Naive B cell (primary cell): ENCODE data around the gene SYTL1. TPM values are rescaled to one million over a fixed set of nuclear protein-coding genes. Genes with fewer than 3 reads are reported as not detected.

Experiments
- ATAC-seq, 2 donors: fragments of 150-1000 bp; cut with Tn5 transposase; 2 replicates each; pipeline ENCODE4 v1.10.0; 2021; ENCODE audit warnings: low read depth in 2 of 2, mild to moderate bottlenecking in 2 of 2, moderate library complexity in 2 of 2
- DNase-seq: peaks from one replicate; pipeline ENCODE4 v3.0.0; 2022
- H3K27ac Mint-ChIP-seq, 6 donors: one replicate each; pipeline ENCODE4 v1.8.0; 2020 to 2022; ENCODE audit warnings: mild to moderate bottlenecking in 6 of 6, mixed read lengths in 6 of 6, moderate library complexity in 5 of 6, inconsistent platforms in 2 of 6
- H3K27me3 Mint-ChIP-seq, 3 donors: one replicate each; pipeline ENCODE4 v1.8.0; 2021 to 2022; ENCODE audit warnings: mixed read lengths in 3 of 3, mild to moderate bottlenecking in 1 of 3
- H3K36me3 Mint-ChIP-seq, 2 donors: one replicate each; pipeline ENCODE4 v1.8.0; 2020 to 2022; ENCODE audit warnings: mixed read lengths in 2 of 2, inconsistent platforms in 1 of 2, mild to moderate bottlenecking in 1 of 2
- H3K4me1 Mint-ChIP-seq, 3 donors: one replicate each; pipeline ENCODE4 v1.8.0; 2020 to 2022; ENCODE audit warnings: mixed read lengths in 3 of 3, inconsistent platforms in 1 of 3, mild to moderate bottlenecking in 1 of 3, moderate library complexity in 1 of 3
- H3K4me3 Mint-ChIP-seq, 8 donors: one replicate each; pipeline ENCODE4 v1.8.0; 2020 to 2022; ENCODE audit warnings: mild to moderate bottlenecking in 8 of 8, mixed read lengths in 8 of 8, moderate library complexity in 8 of 8, inconsistent platforms in 2 of 8
- H3K9me3 Mint-ChIP-seq, 7 donors: one replicate each; pipeline ENCODE4 v1.8.0; 2020 to 2022; ENCODE audit warnings: mixed read lengths in 7 of 7, mild to moderate bottlenecking in 5 of 7, inconsistent platforms in 2 of 7, moderate library complexity in 1 of 7
- polyA plus RNA-seq, 6 donors: library from polyadenylated mRNA; unstranded; fragments of 300-500 nt; fragmentation: Illumina TruSeq; gene quantifications; one replicate each; pipeline ENCODE4 v1.2.3, GENCODE V29; 2021; ENCODE audit warnings: low read depth in 6 of 6

Gene SYTL1
- polyA plus RNA-seq, 6 donors from 2014 or later = 63.3 to 110 (median 79.9) TPM

- H3K27me3 Mint-ChIP-seq = no peaks in the 10 kb centered on the region
- H3K27ac Mint-ChIP-seq = peak overlapping the region in 2 of 6 donors; percentile 16 to 64
- ATAC-seq (peak; percentile 53 to 55), DNase-seq (peak; percentile 61)
- H3K4me3 Mint-ChIP-seq = peak overlapping the region; percentile 88 to 97 (median 92)
- H3K9me3 Mint-ChIP-seq = no peaks in the 10 kb centered on the region
- H3K36me3 Mint-ChIP-seq = no peaks in the 10 kb centered on the region
- peaks cover 49 to 66% (median 65%) of the 10 kb centered on the region in 3 donors for H3K4me1 Mint-ChIP-seq
Observed at GRCh38 chr1:27365372-27366112, 23.7 kb downstream of the SYTL1 start.

- no peaks in the 10 kb centered on the region for H3K9me3 Mint-ChIP-seq
- no peaks in the 10 kb centered on the region for H3K36me3 Mint-ChIP-seq
- no peaks in the 10 kb centered on the region for H3K27me3 Mint-ChIP-seq
- DNase-seq (peak; percentile 46), ATAC-seq (peak; percentile 35 to 36)
- H3K27ac Mint-ChIP-seq = peak overlapping the region in 1 of 6 donors; percentile 16
- peaks cover 44 to 66% (median 66%) of the 10 kb centered on the region in 3 donors for H3K4me1 Mint-ChIP-seq
- H3K4me3 Mint-ChIP-seq = peak overlapping the region; percentile 88 to 97 (median 92)
Observed at GRCh38 chr1:27366113-27366410, 24.2 kb downstream of the SYTL1 start.

DNA sequence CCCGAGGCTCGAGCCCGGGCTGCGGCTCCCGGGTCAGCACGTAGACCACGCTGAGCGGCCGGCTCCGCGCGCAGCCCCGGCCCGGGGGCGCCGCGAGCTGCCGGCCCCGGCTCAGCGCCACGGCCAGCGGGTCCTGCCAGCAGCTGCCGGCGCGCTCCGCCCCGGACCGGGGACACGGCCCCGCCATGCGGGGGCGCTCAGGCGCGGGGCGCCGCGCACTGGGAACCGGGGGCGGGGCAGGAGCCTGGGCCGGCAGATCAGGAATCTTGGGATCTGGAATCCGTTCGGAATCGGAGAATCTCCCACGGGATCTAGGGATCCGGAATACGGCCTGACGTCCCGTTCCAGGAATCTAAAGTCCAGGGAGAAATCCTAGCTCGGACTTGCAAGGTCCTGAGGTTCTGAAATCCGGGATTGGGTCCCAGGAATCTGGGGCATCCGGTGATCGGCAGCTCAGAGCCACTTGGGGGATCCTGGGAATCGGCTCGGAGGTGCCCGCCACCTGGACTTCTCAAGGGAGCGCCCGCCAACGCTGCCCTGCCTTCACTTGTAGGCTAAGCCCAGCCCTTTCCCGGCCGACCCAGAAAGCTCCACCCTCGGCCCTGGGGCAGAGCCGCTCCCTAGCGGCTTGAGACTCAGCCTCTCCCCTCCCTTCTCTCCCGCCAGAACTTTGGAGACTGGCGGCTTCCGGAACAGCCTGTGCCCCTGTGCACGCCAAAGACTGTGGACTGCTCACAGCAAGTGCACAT lies 24.8 kb downstream of the SYTL1 start, which contains the start of gene MAP3K6:
Gene MAP3K6 (minus strand): TSS at position 551 of the 749 bp plus-strand sequence. CDS start 364 bp downstream, at position 187.
- Mint-ChIP-seq H3K27ac (peak within 1 kb of the TSS in 2 of 6 donors; percentile 75 to 89), H3K4me1 (peaks cover 41 to 67% (median 62%) of the 10 kb centered on the region in 3 donors), H3K27me3 (no peaks in the 10 kb centered on the region), H3K9me3 (no peaks in the 10 kb centered on the region), H3K4me3 (peak within 1 kb of the TSS; percentile 88 to 97 (median 92)), H3K36me3 (no peaks in the 10 kb centered on the region)
- DNase-seq (no peak), ATAC-seq (peak; percentile 15 to 19)

DNA sequence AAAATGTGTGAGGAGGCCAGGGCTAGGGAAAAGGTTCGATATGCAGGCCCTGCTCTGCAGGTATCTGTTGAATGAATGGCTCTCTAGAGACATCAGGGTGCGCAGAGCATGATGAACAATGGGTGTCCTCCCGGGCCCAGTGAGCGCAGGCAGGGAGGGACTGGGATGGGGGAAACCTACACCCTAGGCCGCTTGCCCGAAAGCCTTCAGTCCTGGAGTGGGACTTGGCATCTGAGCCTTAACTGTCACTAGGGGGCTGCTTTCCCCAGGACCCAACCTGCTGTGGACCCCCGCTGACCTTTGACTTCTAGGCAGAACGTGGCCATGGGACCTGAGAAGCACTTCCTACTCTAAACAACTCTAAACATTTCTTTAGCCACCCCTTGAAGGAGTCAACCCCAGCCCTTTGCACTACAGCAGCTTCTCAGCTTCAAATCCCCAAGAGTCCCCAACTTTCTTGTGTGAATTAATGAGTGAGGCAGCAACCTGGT lies 25.4 kb downstream of the SYTL1 start:
- peak overlapping the region in 2 of 6 donors; percentile 75 to 89 for H3K27ac Mint-ChIP-seq
- no peak for DNase-seq
- H3K4me1 Mint-ChIP-seq = peaks cover 46 to 74% (median 68%) of the 10 kb centered on the region in 3 donors
- no peaks in the 10 kb centered on the region for H3K9me3 Mint-ChIP-seq
- no peaks in the 10 kb centered on the region for H3K36me3 Mint-ChIP-seq
- ATAC-seq = no peak
- peak overlapping the region; percentile 75 to 88 (median 83) for H3K4me3 Mint-ChIP-seq
- H3K27me3 Mint-ChIP-seq = no peaks in the 10 kb centered on the region

- Mint-ChIP-seq H3K4me1 (peaks cover 42 to 71% (median 60%) of the 10 kb centered on the region in 3 donors), H3K9me3 (no peaks in the 10 kb centered on the region), H3K36me3 (no peaks in the 10 kb centered on the region), H3K4me3 (peak overlapping the region; percentile 32 to 90 (median 78)), H3K27ac (peak overlapping the region in 5 of 6 donors; percentile 7 to 91 (median 46)), H3K27me3 (no peaks in the 10 kb centered on the region)
- no peak for DNase-seq
- ATAC-seq = peak; percentile 6 to 12
Observed at GRCh38 chr1:27368869-27369582, 27.2 kb downstream of the SYTL1 start.

DNA sequence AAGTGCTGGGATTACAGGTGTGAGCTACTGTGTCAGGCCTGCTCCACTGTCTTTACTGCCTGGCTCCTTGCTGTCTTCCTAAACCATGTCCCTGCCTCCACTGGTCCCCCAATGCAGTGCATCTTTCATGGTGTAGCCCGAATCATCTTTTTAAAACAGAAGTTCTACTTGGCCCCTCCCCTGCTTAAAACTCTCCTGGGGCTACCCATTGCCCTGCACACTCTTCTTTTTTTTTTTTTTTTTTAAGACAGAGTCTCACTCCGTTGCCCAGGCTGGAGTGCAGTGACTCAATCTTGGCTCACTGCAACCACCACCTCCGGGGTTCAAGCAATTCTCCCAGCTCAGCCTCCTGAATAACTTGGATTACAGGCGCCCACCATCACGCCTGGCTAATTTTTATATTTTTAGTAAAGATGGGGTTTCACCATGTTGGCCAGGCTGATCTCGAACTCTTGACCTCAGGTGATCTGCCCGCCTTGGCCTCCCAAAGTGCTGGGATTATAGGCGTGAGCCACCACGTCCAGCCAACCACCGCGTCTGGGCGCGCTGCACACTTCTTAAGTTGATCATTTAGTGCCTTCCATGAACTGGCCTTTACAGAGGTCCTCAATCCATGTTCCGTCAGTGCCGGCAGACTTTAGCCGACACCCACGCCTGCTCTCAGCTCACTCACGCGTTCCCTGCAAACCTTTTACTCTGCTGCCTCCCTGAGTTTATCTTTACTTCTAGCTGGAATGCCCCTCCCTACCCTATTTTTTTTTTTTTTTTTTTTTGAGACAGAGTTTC lies 30.4 kb downstream of the SYTL1 start:
- no peak for DNase-seq
- Mint-ChIP-seq H3K9me3 (no peaks in the 10 kb centered on the region), H3K4me3 (peak overlapping the region in 5 of 8 donors; percentile 16 to 79 (median 50)), H3K36me3 (no peaks in the 10 kb centered on the region), H3K27me3 (no peaks in the 10 kb centered on the region), H3K4me1 (peaks cover 31 to 48% (median 39%) of the 10 kb centered on the region in 3 donors), H3K27ac (peak overlapping the region in 4 of 6 donors; percentile 46 to 92 (median 62))
- ATAC-seq = peak; percentile 28 to 30

DNA sequence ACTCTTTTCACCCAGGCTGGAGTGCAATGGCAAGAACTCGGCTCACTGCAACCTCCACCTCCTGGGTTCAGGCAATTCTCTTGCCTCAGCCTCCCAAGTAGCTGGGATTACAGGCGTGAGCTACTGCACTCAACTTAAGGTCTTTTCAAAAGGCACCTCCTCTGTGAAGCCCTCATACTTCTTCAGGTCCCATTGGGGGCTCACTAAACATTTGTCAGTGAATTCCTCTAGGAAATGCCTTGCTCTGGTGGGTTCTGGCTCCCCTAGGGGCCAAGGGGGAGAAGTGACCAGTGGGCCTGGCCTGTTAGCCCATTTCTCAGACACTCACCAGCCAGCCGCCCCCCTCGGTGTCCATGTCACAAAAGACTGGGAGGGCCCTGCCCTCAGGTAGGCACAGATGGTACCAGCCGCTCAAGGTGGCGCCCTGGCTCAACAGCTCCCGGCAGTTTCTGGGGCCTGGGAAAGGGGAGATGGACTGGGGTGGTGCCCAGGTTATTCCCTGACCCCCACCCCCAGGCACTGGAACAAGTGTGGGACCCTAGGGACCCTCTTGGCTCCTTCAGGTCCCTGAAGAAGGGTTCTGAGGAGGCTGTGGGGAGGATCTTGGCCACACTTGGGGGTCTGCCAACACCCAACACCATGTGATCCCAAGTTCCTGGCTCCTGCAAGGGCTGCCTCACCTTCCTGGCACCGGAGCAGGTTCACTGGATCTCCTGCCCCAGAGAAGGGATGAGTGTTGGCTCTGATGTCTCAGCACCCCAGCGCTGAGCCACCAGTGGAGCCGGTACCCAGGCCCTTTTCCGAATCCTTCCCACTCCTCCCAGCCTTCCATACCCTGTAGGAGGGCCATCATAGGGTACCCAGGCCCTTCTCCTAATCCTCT lies 31.2 kb downstream of the SYTL1 start:
- Mint-ChIP-seq H3K9me3 (no peaks in the 10 kb centered on the region), H3K4me3 (peak overlapping the region in 1 of 8 donors; percentile 63), H3K27ac (peak overlapping the region in 1 of 6 donors; percentile 74), H3K4me1 (peaks cover 26 to 42% (median 39%) of the 10 kb centered on the region in 3 donors), H3K27me3 (no peaks in the 10 kb centered on the region), H3K36me3 (no peaks in the 10 kb centered on the region)
- ATAC-seq (no peak), DNase-seq (no peak)

DNA sequence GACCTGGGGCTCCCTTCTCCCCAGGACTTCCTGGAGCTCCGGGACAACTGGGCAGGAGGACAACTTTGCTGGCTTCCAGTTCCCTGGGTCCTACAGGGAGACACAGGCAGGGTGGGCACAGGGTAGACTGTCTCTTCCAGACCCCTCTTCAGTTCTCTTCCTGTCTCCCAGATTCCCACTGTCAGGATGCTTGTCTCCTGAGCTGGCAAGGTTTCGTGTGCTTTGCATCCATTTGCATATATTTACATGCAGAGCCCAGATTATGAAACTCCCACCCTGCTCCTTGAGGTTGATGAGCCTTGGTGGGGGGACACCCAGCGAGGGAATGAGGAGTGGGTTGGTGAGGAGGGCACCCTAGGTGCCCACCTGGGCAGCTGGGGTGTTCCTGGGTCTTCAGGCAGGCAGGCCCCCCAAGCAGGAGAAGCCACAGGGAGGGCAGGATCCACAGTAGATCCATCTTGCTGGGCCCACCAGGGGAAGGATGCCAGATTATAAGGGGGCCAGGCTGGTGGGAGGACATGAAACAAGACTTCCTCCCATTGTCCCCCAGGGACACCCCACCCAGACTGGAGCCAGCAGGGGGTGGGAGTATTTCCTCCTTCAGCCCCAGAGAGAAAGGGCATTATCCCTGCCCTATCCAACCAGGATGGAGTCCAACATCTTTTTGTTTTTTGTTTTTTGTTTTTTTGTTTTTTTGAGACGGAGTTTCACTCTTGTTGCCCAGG lies 32.7 kb downstream of the SYTL1 start, which contains the start of gene FCN3:
Gene FCN3 (minus strand): TSS at position 463 of the 725 bp plus-strand sequence. CDS start 6 bp downstream, at position 457.
- Mint-ChIP-seq H3K4me1 (peaks cover 16 to 30% (median 29%) of the 10 kb centered on the region in 3 donors), H3K9me3 (no peaks in the 10 kb centered on the region), H3K4me3 (no peak within 1 kb of the TSS), H3K36me3 (no peaks in the 10 kb centered on the region), H3K27ac (peak within 1 kb of the TSS in 1 of 6 donors; percentile 74), H3K27me3 (no peaks in the 10 kb centered on the region)
- ATAC-seq (no peak), DNase-seq (no peak)

DNA sequence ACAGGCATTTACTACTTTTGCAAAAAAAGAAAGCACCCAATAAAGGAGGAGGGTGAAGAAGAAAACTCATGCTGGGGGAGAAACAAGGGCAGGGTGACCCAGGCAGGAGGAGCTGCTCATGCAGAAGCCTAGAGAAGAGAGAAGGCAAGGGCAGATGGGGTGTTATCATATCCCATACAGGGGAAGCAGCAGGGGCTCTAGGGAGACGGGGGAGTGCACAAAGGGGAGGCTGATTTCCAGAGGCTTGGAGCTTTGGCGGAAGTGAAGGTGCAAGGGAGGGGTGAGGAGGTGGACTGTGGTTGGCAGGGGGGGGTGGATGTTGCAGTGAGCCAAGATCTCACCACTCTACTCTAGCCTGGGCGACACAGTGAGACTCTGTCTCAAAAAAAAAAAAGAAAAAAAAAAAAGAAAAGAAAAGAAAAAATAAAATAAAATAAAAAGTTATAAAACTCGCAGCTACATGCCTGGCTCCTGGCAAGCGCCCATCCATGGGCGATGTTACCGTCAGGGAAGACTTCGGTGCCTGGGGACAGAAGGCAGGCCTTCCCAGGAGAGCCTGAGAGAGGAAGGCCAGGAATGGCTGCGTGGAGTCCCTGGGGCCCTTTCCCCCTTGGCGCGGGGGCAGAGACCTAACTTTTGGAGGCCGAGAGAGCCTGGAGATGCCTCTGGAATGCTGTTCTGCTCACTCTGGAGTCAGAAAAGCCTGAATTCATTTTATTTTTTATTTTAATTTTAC lies 36.1 kb downstream of the SYTL1 start:
- Mint-ChIP-seq H3K27me3 (no peaks in the 10 kb centered on the region), H3K27ac (peak overlapping the region in 2 of 6 donors; percentile 74 to 80), H3K4me1 (peaks cover 14 to 17% (median 14%) of the 10 kb centered on the region in 3 donors), H3K9me3 (no peaks in the 10 kb centered on the region), H3K4me3 (no peak overlapping the region), H3K36me3 (no peaks in the 10 kb centered on the region)
- ATAC-seq (no peak), DNase-seq (no peak)

DNA sequence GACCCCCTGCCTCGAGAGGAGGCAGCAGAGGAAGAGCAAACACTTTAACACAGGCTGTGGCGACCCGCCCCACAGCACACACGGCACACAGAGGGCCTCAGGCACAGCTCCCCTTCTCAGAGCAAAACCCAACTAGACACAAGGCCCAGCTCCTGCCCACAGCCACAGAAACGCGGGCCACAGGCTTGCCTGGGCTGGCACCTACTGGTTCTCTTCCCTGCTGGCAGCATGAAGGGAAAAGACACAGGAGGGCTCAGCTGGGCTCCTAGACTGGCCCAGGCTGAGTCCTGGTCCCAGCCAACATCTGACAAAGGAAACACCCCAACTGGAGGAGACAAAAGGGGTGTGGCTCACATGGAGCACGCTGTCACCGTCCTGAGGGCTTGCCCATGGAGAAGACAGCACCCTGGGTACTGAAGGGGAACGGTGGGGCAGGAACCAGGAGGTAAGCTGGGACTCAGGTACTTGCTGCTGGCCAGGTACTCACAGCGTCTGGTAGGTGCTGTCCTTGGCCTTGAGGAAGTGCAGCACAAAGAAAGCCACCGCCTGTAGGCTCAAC lies 37.8 kb downstream of the SYTL1 start:
- no peaks in the 10 kb centered on the region for H3K9me3 Mint-ChIP-seq
- no peak for DNase-seq
- H3K27me3 Mint-ChIP-seq = peaks cover 0 to 5% (median 0%) of the 10 kb centered on the region in 3 donors
- peaks cover 10 to 18% (median 17%) of the 10 kb centered on the region in 3 donors for H3K4me1 Mint-ChIP-seq
- H3K36me3 Mint-ChIP-seq = no peaks in the 10 kb centered on the region
- no peak overlapping the region for H3K4me3 Mint-ChIP-seq
- H3K27ac Mint-ChIP-seq = no peak overlapping the region
- no peak for ATAC-seq
